Heart right ventricle (tissue), 16 donors: ENCODE results near the gene MLX. TPM values are rescaled to one million over a fixed set of nuclear protein-coding genes. Genes with fewer than 3 reads are reported as not detected.
"Not testable (repeated sequence)": the region's sequence is repeated elsewhere in the genome, so short reads cannot be mapped to it uniquely, and the experiment has no call there.

ENCODE experiments used
- ATAC-seq, 8 donors: fragments of 200-7000 bp; cut with Tn5 transposase; one replicate each; pipeline ENCODE4 v1.9.1; 2020; ENCODE audit warnings: mild to moderate bottlenecking in 8 of 8, moderate library complexity in 8 of 8, moderate number of reproducible peaks in 1 of 8
- DNase-seq, 2 donors: peaks; one replicate each; pipeline ENCODE4 v3.0.0-alpha.2; 2020
- H3K27ac ChIP-seq, 10 donors: fragments of 200-600 bp; sonication (generic) in 2 of 10; one replicate each; pipeline versions ENCODE4 v1.5.0 to v1.8.0; 2020 to 2022; ENCODE audit warnings: mild to moderate bottlenecking in 3 of 10
- H3K27me3 ChIP-seq, 7 donors: fragments of 200-600 bp; one replicate each; pipeline ENCODE4 v1.8.0; 2021 to 2022; ENCODE audit warnings: mild to moderate bottlenecking in 2 of 7
- H3K36me3 ChIP-seq, 9 donors: fragments of 200-600 bp; sonication (generic) in 1 of 9; one replicate each; pipeline versions ENCODE4 v1.5.0 to v1.8.0; 2020 to 2022; ENCODE audit warnings: mild to moderate bottlenecking in 2 of 9
- H3K4me1 ChIP-seq, 9 donors: fragments of 200-600 bp; sonication (generic) in 1 of 9; one replicate each; pipeline versions ENCODE4 v1.5.0 to v1.8.0; 2020 to 2022; ENCODE audit warnings: mild to moderate bottlenecking in 4 of 9
- H3K4me3 ChIP-seq, 10 donors: fragments of 200-600 bp; sonication (generic) in 2 of 10; one replicate each; pipeline versions ENCODE4 v1.5.0 to v1.8.0; 2020 to 2022; ENCODE audit warnings: mild to moderate bottlenecking in 7 of 10, moderate library complexity in 2 of 10
- H3K9me3 ChIP-seq, 11 donors: fragments of 200-600 bp in 10 of 11; sonication (generic) in 2 of 11; one replicate each; pipeline versions ENCODE4 v1.5.0 to v1.8.0; 2013 to 2022; ENCODE audit warnings: mild to moderate bottlenecking in 2 of 11, control low read depth in 1 of 11, moderate library complexity in 1 of 11
- CTCF ChIP-seq, 9 donors: fragments of 200-600 bp; sonication (generic) in 2 of 9; IDR thresholded peaks; one replicate each; pipeline versions ENCODE4 v1.5.0 to v1.8.0; 2021 to 2022; ENCODE audit warnings: antibody characterized with exemption in 9 of 9, mild to moderate bottlenecking in 5 of 9, moderate library complexity in 1 of 9
- WGBS, 2 donors: extraction: QIAGEN DNeasy Blood & Tissue Kit; methylation state at CpG; one replicate each; pipeline ENCODE4 v1.1.7; 2013; ENCODE audit warnings: inconsistent platforms in 1 of 2; 5-methylcytosine and 5-hydroxymethylcytosine counted together
- intact Hi-C, 10 donors: fragments of 100-400 bp; cut with DNase I; formaldehyde crosslinking; loops; one replicate each; pipeline versions ENCODE4 v1.11.1 to v1.14.2; 2022
- polyA plus RNA-seq, 2 donors: library from polyadenylated mRNA; stranded (reverse); fragments of 200-250 nt; gene quantifications; one replicate each; pipeline ENCODE4 v1.2.3, GENCODE V29; 2013
- total RNA-seq, 10 donors: library from RNA; stranded (reverse); fragmentation: NEBNext Ultra II Directional in 3 of 10; extraction: Animal tissue kit (Norgen Biotek cat#: 25700) in 3 of 10; gene quantifications; one replicate each; pipeline versions ENCODE4 v1.2.1 to v1.2.4, GENCODE V29; 2021 to 2023
- donor health status: Arrhythmogenic right ventricular cardiomyopathy.
- donor health status: ischemic (EF 13 %, LVEDD 7.1; RV severe dilation, severe dysfunction).
- donor health status: healthy with polysubstance abuse.
- donor health status: DM: no; HTN: yes; CAD: no.
- donor health status: DM: no; HTN: no; CAD: no.
- donor health status: ischemic (EF 25% LVEDD 6.9; RV normal size, moderate dysfunction).
- donor health status: ischemic (EF 25% LVEDD 5.7; RV mildly dilated, moderate dysfunction).
- donor health status: healthy.
- donor health status: DM: yes; HTN: yes; CAD: no.
- donor health status: Ischemic cardiomyopathy.
- donor health status: ischemic (EF 35%, LVEDD 5.7; RV mildly dilated, moderate dysfunction).
- donor health status: nonischemic (EF 11% LVEDD 7.7; RV severe dilation, severe dysfunction).
- donor health status: DM: yes; HTN: yes; CAD: no.
- donor health status: PGD.
- donor health status: ischemic (EF 29% LVEDD 5.4; RV normal size, mild dysfunction).
- donor health status: nonischemic (EF 23%, LVEDD 6.1; RV moderate dilation, normal function).

MLX gene
- total and polyA plus RNA-seq, 12 donors, result 45.7 to 87.2 (median 56.9) TPM

- H3K4me3 ChIP-seq, result peak overlapping the region in 9 of 10 donors; percentile 69 to 96 (median 88)
- H3K4me1 ChIP-seq, result peaks cover 7 to 39% (median 28%) of the 10 kb centered on the region in 9 donors
- ATAC-seq (peak in 5 of 8 donors; percentile 1 to 34 (median 8)), DNase-seq (peak in 1 of 2 donors; percentile 26)
- H3K36me3 ChIP-seq, result peaks cover 0 to 8% (median 0%) of the 10 kb centered on the region in 9 donors
- 65 to 75% methylated on average over 45 of the region's 45 CpGs for WGBS, 2 donors
- no peak for TF ChIP-seq CTCF (IDR thresholded peaks at IDR 0.05)
- intact Hi-C loops, result no loop called here
- peak overlapping the region in 6 of 10 donors; percentile 86 to 97 (median 92) for H3K27ac ChIP-seq
- H3K27me3 ChIP-seq, result peaks cover 0 to 9% (median 0%) of the 10 kb centered on the region in 7 donors
- no peaks in the 10 kb centered on the region for H3K9me3 ChIP-seq
Observed at GRCh38 chr17:42553161-42553818, 13.6 kb upstream of the MLX start.

DNA sequence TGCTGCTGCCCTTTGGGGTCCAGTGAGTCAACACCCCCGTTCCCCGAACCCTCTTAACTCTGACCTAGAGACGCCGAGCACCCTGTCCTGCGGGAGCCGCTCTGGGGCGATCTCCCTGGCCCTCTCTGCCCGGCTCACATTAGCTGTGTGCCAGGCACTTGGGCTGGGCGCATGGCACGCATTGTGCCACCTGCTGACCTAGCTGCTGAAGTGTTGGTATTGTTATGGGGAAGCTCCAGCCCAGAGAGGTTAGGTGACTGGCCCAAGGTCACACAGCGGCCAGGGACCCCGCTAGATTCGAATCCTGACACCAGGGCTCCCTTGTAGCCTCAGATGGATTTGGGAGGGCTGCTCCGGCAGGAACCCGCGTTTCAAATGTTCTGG lies 13.0 kb upstream of the MLX start:
- intact Hi-C loops, result no loop called here
- Histone ChIP-seq H3K4me1 (peaks cover 7 to 34% (median 22%) of the 10 kb centered on the region in 9 donors), H3K9me3 (no peaks in the 10 kb centered on the region), H3K4me3 (peak overlapping the region; percentile 69 to 96 (median 86)), H3K27ac (peak overlapping the region in 9 of 10 donors; percentile 86 to 97 (median 92)), H3K27me3 (peaks cover 0 to 3% (median 0%) of the 10 kb centered on the region in 7 donors), H3K36me3 (peaks cover 0 to 8% (median 0%) of the 10 kb centered on the region in 9 donors)
- peak in 6 of 8 donors; percentile 6 to 20 (median 16) for ATAC-seq
- DNase-seq, result no peak
- TF ChIP-seq CTCF (IDR thresholded peaks at IDR 0.05), result peak in 1 of 9 donors; percentile 4
- WGBS, 2 donors, result 47 to 55% methylated on average over 16 of the region's 16 CpGs

- 0% methylated on average over 77 to 82 of the region's 82 CpGs for WGBS, 2 donors
- TF ChIP-seq CTCF (IDR thresholded peaks at IDR 0.05), result peak in 1 of 9 donors; percentile 1
- peak overlapping the region; percentile 69 to 96 (median 86) for H3K4me3 ChIP-seq
- peaks cover 0 to 8% (median 0%) of the 10 kb centered on the region in 9 donors for H3K36me3 ChIP-seq
- no peaks in the 10 kb centered on the region for H3K9me3 ChIP-seq
- intact Hi-C loops, result no loop called here
- DNase-seq (peak; percentile 89 to 92), ATAC-seq (peak; percentile 90 to 96 (median 96))
- no peaks in the 10 kb centered on the region for H3K27me3 ChIP-seq
- peak overlapping the region; percentile 47 to 97 (median 92) for H3K27ac ChIP-seq
- peaks cover 7 to 34% (median 20%) of the 10 kb centered on the region in 9 donors for H3K4me1 ChIP-seq
Observed at GRCh38 chr17:42554250-42555121, 12.4 kb upstream of the MLX start.

DNA sequence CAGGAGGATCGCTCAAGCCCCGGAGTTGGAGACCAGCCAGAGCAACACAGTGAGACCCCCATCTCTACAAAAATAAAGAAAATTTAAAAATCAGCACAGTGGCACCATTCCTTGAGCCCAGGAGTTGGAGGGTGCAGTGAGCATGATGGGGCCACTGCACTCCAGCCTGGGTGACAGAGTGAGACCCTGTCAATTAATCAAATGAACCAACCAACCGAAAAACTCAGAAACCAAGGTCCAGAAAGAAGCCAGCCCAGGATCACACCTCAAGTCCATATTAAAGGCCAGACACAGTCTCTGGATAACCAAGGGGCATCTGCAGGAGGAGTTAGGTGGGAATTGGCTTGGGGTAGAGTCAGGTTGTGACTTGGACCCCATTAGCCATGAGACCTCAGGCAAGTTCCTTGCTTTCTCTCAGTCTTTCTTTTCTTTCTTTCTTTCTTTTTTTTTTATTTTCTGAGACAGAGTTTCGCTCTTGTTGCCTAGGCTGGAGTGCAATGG lies 11.7 kb upstream of the MLX start:
- DNase-seq, result no peak
- Histone ChIP-seq H3K27ac (peak overlapping the region; percentile 47 to 97 (median 92)), H3K27me3 (no peaks in the 10 kb centered on the region), H3K4me3 (peak overlapping the region; percentile 69 to 96 (median 86)), H3K36me3 (peaks cover 0 to 8% (median 0%) of the 10 kb centered on the region in 9 donors), H3K9me3 (no peaks in the 10 kb centered on the region), H3K4me1 (peaks cover 7 to 34% (median 20%) of the 10 kb centered on the region in 9 donors)
- peak in 3 of 8 donors; percentile 2 to 9 (median 4) for ATAC-seq
- 25 to 26% methylated on average over 4 of the region's 4 CpGs for WGBS, 2 donors
- intact Hi-C loops, result no loop called here
- no peak for TF ChIP-seq CTCF (IDR thresholded peaks at IDR 0.05)

- ATAC-seq, DNase-seq, intact Hi-C loops, H3K27ac ChIP-seq, H3K27me3 ChIP-seq, H3K36me3 ChIP-seq, H3K9me3 ChIP-seq: not testable (repeated sequence)
- peak overlapping the region in 2 of 10 donors; percentile 88 to 96 for H3K4me3 ChIP-seq
- peaks cover 7 to 36% (median 20%) of the 10 kb centered on the region in 9 donors for H3K4me1 ChIP-seq
- WGBS, 2 donors, result 58 to 71% methylated on average over 5 of the region's 5 CpGs
Observed at GRCh38 chr17:42555961-42556617, 10.8 kb upstream of the MLX start.
